Renal cortical epithelial cell (primary cell): ENCODE data around the gene ENTHD1. TPM values are rescaled to one million over a fixed set of nuclear protein-coding genes. Genes with fewer than 3 reads are reported as not detected.
A peak's percentile ranks its signal among the peaks of the same experiment; 100 is the strongest.

ENCODE experiments used
- DNase-seq: peaks from one replicate; pipeline ENCODE4 v3.0.0-alpha.2; 2011; ENCODE audit warnings: low read depth
- total RNA-seq: library from RNA; depleted of rRNA; stranded (reverse); fragments of >200 nt; gene quantifications from 2 replicates; pipeline ENCODE4 v1.2.3, GENCODE V29; 2014

ENTHD1 gene
- total RNA-seq: not detected in 2 replicates

GRCh38 chr22:39893526-39893925 lies at the start of gene ENTHD1:
ENTHD1 (minus strand) TSS chr22:39893760; CDS start chr22:39887748, 6,012 bp downstream.
- DNase-seq: no peak

GRCh38 chr22:39943337-39943736 lies 49.8 kb upstream of the ENTHD1 start:
- DNase-seq: no peak

- no peak for DNase-seq
Observed at GRCh38 chr22:39942439-39943230, 49.1 kb upstream of the ENTHD1 start.

- no peak for DNase-seq
Observed at GRCh38 chr22:39941601-39942000, 48.0 kb upstream of the ENTHD1 start.

- no peak for DNase-seq
Observed at GRCh38 chr22:39940757-39941305, 47.3 kb upstream of the ENTHD1 start.

- no peak for DNase-seq
Observed at GRCh38 chr22:39939830-39940229, 46.3 kb upstream of the ENTHD1 start.

- no peak for DNase-seq
Observed at GRCh38 chr22:39938509-39939111, 45.0 kb upstream of the ENTHD1 start.

GRCh38 chr22:39937906-39938305 lies 44.3 kb upstream of the ENTHD1 start:
- no peak for DNase-seq

GRCh38 chr22:39936523-39937145 lies 43.1 kb upstream of the ENTHD1 start:
- no peak for DNase-seq

- no peak for DNase-seq
Observed at GRCh38 chr22:39935612-39936011, 42.1 kb upstream of the ENTHD1 start.

GRCh38 chr22:39935116-39935515 lies 41.6 kb upstream of the ENTHD1 start:
- no peak for DNase-seq

GRCh38 chr22:39933741-39934140 lies 40.2 kb upstream of the ENTHD1 start:
- peak; percentile 3 for DNase-seq

- DNase-seq: peak; percentile 9
Observed at GRCh38 chr22:39932918-39933649, 39.5 kb upstream of the ENTHD1 start.

GRCh38 chr22:39932166-39932565 lies 38.6 kb upstream of the ENTHD1 start:
- DNase-seq: no peak

GRCh38 chr22:39931251-39931650 lies 37.7 kb upstream of the ENTHD1 start:
- DNase-seq: no peak

GRCh38 chr22:39928536-39929520 lies 35.3 kb upstream of the ENTHD1 start:
- DNase-seq: no peak

- DNase-seq: no peak
Observed at GRCh38 chr22:39927544-39927943, 34.0 kb upstream of the ENTHD1 start.

GRCh38 chr22:39926753-39927152 lies 33.2 kb upstream of the ENTHD1 start:
- DNase-seq: no peak

GRCh38 chr22:39925909-39926679 lies 32.5 kb upstream of the ENTHD1 start:
- DNase-seq: no peak

GRCh38 chr22:39925273-39925672 lies 31.7 kb upstream of the ENTHD1 start:
- DNase-seq: no peak
